GM12872 (cell line): ENCODE results near the gene CD6.

Experiments
- TF ChIP-seq, protein P1 (sequence below): IDR thresholded peaks from 3 replicates; pipeline ENCODE4 v1.5.1; 2011; ENCODE audit warnings: low read depth, mild to moderate bottlenecking, low read length, moderate library complexity; ENCODE audit not compliant: insufficient read depth

Gene CD6

DNA sequence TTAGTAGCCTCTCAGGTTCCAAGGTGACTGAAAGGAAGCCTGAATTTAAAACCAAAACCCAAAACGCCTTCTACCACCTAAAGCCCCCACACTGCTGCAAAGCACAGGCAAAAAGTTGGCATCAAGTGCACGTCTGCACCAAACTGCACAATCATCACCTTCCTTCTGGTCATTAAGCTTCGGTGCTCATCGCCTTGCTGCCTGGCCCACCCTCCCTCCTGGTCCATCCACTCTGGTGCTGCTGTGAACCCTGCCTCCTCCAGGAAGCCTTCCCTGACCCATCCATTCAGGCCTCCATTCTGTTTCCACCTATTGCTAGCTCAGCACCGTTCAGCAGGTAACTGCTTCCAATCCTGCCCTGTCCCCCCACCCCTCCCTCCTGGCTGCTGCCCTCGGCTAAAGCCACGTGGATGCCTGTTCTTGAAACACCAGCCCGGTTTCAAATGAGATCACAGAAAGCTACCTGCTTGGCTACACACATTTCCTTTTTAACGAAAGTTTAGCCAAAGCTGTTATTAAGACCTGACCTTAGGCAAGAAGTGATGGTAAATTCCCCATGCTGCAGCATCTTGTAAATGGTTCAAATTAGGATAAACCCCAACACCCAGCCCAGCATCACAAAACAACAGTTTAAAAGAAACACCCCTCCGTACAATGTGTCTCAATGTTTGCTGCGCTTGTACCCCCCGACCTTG, 77.0 kb downstream of the CD6 start:
- TF ChIP-seq, protein P1, sequence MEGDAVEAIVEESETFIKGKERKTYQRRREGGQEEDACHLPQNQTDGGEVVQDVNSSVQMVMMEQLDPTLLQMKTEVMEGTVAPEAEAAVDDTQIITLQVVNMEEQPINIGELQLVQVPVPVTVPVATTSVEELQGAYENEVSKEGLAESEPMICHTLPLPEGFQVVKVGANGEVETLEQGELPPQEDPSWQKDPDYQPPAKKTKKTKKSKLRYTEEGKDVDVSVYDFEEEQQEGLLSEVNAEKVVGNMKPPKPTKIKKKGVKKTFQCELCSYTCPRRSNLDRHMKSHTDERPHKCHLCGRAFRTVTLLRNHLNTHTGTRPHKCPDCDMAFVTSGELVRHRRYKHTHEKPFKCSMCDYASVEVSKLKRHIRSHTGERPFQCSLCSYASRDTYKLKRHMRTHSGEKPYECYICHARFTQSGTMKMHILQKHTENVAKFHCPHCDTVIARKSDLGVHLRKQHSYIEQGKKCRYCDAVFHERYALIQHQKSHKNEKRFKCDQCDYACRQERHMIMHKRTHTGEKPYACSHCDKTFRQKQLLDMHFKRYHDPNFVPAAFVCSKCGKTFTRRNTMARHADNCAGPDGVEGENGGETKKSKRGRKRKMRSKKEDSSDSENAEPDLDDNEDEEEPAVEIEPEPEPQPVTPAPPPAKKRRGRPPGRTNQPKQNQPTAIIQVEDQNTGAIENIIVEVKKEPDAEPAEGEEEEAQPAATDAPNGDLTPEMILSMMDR, result no peak

DNA sequence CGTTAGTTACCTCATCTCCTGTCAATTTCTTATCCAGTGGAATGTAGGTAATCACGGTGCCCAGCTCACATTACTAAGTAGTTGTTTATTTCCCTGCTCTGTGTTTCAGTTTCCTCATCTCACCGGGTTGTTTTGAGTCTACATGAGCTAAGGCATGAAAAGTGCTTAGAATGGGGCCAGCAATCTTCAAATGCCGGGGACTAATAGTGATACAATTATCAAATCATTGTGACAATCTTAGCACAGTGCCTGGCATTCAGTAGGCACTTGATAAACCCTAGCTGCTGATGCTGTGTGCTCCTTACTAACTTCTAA, 77.5 kb downstream of the CD6 start:
- TF ChIP-seq, protein P1, result no peak

DNA sequence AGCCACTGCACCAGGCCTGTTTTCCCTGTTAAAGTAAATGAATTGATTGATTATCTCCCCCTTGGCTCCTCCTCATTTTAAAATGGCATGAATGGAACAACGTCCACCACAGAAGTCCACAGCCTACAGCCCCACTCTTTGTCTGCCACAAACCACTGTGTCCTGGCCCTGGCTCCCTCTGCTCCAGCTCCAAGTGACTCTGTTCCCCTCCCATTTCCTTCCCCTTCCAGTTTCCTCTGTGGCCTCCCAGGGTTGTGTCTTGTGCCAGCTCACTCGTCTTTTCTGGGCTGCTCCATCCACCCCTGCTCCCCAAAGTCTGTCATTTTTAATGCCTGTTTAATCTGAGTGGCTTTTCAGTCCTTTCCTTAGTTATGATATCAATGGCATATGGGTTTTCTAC, 78.4 kb downstream of the CD6 start:
- TF ChIP-seq, protein P1, result no peak

DNA sequence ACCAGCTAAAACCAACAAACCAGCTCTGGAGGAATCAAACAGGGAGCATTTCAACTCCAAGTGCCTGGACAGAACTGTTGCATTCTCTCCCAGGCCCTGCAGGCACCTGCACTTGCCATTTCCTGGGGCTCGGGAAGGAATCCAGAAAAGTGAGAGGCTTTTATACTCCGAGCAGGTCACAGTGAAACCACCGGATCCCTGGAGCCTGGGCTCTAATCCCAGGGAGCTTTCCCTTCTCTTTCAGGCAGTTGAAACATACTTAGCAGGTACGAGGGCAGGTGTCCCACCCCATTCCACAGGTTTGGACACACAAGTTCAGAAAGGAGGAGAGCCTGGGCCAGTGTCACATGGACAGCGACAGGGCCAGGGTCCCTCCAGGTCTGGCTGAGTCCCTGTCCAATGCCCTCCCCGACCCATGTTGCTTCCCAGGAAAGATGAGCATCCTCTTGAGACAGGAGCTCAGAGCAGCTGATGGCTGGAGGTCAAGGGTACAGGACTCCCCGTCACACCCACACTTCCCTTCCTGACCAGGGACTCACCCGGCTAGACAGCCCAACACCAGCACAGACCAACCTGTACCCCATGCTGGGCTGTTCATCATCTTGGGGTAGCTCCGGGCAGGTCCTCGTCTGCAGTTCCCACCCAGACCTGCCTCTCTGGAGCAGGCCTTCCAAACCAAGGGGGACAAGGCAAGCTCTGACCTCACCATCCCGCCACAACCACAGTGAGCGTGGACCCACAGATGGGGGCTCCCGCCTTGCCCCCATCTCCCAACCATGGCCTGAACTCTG, 80.9 kb downstream of the CD6 start:
- TF ChIP-seq, protein P1, result no peak

DNA sequence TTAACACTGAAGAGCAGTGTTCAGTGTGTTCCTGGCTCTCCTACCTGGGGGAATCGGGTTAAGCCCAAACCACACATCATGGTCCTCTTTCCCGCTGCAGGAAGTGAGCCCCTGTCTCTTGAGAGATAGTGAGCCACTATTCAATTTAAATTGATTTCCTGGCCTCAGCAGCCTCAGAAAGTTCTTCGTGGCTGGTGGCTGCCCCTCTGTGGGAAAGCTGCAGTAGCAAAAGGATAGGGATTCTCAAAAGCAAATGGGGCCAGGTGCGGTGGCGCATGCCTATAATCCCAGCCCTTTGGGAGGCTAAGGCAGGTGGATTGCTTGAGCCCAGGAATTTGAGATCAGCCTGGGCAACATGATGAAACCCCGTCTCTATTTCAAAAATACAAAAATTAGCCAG, 81.7 kb downstream of the CD6 start:
- TF ChIP-seq, protein P1, result no peak

DNA sequence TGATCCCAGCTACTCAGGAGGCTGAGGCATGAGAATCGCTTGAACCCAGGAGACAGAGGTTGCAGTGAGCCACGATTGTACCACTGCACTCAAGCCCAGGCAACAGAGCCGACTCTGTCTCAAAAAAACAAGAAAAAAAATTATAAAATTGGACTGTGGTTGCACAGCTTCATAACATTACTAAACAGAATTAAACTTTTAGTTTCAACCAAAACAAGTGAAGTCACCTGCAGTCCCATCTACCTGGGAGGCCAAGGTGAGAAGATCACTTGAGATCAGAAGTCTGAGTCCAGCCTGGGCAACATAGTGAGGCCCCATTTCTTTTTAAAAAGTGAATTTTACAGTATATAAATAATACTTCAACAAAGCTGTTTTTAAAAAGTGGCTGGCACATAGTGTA, 83.0 kb downstream of the CD6 start:
- TF ChIP-seq, protein P1, result no peak

DNA sequence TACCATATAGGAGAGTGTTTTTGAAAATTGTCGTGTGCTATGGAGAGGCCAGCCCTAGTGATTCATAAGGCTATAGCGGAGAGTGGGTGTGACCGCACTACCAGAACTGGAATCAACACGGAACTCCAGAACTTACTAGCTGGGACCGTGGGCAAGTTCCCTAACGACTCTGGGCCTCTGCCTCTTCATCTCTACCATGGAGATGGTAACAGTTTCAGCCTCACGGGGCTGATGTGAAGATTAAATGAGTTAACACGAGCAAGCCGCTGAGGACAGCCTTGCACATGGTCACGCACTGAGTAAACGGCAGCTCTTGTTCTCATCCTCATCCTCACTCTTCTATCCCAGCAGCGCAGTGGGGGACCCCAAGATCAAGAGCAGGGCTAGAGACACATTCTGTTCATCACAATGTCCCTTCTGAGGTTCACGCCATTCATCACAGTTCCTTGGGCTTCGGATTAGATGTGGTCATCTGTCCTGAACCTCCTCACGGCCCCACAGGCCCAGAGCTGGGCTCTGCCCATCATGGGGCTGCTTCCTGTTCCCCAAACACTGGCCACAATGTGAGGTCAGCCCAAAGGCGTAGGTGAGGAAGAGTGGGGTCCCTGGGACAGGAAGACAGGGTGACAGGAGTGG, 83.6 kb downstream of the CD6 start:
- TF ChIP-seq, protein P1, result no peak
